ENCODE measurements around the gene CAMLG.

The CAMLG gene

DNA sequence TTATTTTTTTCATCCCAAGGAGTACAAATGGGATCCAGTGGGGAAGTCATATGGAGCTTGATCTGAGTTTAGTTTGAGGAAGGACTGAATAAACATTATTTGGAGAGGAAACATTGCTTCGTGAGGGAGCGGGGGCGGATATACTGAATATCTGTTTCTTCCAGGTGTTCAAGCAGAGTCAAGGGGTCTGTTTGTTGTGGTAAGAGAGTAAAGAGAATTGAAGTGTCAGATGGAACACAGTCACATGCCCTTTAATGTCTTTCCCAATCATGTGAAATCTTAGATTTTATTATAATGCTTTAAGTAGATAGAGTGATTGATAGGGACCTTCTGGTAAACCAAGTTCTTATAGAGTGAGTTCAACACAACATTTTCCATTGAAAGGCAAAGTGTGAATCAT, 53.9 kb downstream of the CAMLG start:
- DNase-seq (ENCODE audit: low spot score): no peak
- H3K27ac ChIP-seq: no peak overlapping the region
- CTCF ChIA-PET: interaction anchor here (0.6 kb wide), 2 partner anchors 41 to 600 kb away, joined by 3 to 4 read pairs; no protein-coding TSS in a partner anchor
- no peak for TF ChIP-seq CTCF (conservative IDR thresholded peaks at IDR 0.05; ENCODE audit: low read depth)
- POLR2A ChIA-PET (ENCODE audit: low non-redundant PET): no interaction called here

- no peak for TF ChIP-seq CTCF (conservative IDR thresholded peaks at IDR 0.05; ENCODE audit: low read depth)
- ChIA-PET POLR2A (ENCODE audit: low non-redundant PET) (no interaction called here), CTCF (no interaction called here)
- H3K27ac ChIP-seq: no peak overlapping the region
- DNase-seq (ENCODE audit: low spot score): no peak
Measured at GRCh38 chr5:134793111-134793510, 54.8 kb downstream of the CAMLG start.

DNA sequence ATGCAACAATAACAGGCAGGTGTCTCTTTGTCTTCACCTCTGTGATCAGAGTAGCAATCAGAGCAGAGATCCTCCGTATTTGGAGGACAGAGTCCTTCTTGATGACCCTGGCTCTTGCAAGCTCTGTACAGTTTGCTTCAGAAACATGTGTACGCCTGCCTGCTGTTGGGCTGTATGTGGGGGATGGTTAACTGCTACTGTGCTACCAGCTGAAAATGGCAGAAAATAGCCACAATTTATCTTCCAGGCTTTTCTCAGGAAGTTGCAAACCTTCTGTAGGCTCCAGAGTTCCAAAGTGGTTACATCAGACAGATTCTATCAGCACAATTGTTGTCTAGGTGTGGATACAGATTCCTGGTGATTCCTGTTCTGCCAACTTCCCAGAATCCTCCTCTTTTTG, 55.7 kb downstream of the CAMLG start:
- CTCF ChIA-PET: interaction anchor here (0.7 to 1.1 kb wide), 2 partner anchors 10 to 372 kb away, joined by 3 read pairs; no protein-coding TSS in a partner anchor
- H3K27ac ChIP-seq: no peak overlapping the region

GRCh38 chr5:134794819-134795218, 56.5 kb downstream of the CAMLG start:
- no peak for DNase-seq (ENCODE audit: low spot score)
- TF ChIP-seq CTCF (conservative IDR thresholded peaks at IDR 0.05; ENCODE audit: low read depth): no peak
- CTCF ChIA-PET: interaction anchor here (0.5 to 1.1 kb wide), 3 partner anchors 10 to 891 kb away, joined by 3 read pairs; no protein-coding TSS in a partner anchor
- POLR2A ChIA-PET (ENCODE audit: low non-redundant PET): no interaction called here
- no peak overlapping the region for H3K27ac ChIP-seq

More for the DNA sequence above, 55.7 kb downstream of the CAMLG start:
- no peak for TF ChIP-seq CTCF (conservative IDR thresholded peaks at IDR 0.05; ENCODE audit: low read depth)
- POLR2A ChIA-PET (ENCODE audit: low non-redundant PET): no interaction called here
- no peak for DNase-seq (ENCODE audit: low spot score)

GRCh38 chr5:134798468-134798867, 60.1 kb downstream of the CAMLG start:
- no peak for TF ChIP-seq CTCF (conservative IDR thresholded peaks at IDR 0.05; ENCODE audit: low read depth)
- DNase-seq (ENCODE audit: low spot score): no peak
- CTCF ChIA-PET: interaction anchor here (0.5 to 0.6 kb wide), 2 partner anchors 28 to 451 kb away, joined by 3 read pairs; no protein-coding TSS in a partner anchor
- POLR2A ChIA-PET (ENCODE audit: low non-redundant PET): no interaction called here
- H3K27ac ChIP-seq: no peak overlapping the region

All from RWPE1 (cell line).